GM23338 (cell line): ENCODE data around the gene CCDC50. TPM values are rescaled to one million over a fixed set of nuclear protein-coding genes. Genes with fewer than 3 reads are reported as not detected.

Experiments used
- ATAC-seq: fragments of 200-7000 bp; cut with Tn5 transposase; 3 replicates; pipeline ENCODE4 v1.9.1; 2020
- DNase-seq: peaks from one replicate; pipeline ENCODE4 v3.0.0-alpha.2; 2015; ENCODE audit warnings: low spot score
- H2AFZ ChIP-seq: fragments of 200-600 bp; sonication (generic); 2 replicates; pipeline ENCODE4 v1.8.0; 2016; ENCODE audit warnings: antibody characterized with exemption, mild to moderate bottlenecking, moderate library complexity
- H3F3A ChIP-seq: fragments of 200-600 bp; sonication (generic); replicated peaks from 2 replicates; pipeline ENCODE4 v1.8.0; 2017; ENCODE audit warnings: antibody characterized with exemption, mixed run types, low read depth
- H3K27ac ChIP-seq: fragments of 200-600 bp; sonication (generic); 2 replicates; pipeline ENCODE4 v1.6.1; 2016; ENCODE audit warnings: low read depth
- H3K27me3 ChIP-seq: fragments of 200-600 bp; sonication (generic); 2 replicates; pipeline ENCODE4 v1.8.0; 2016; ENCODE audit warnings: mild to moderate bottlenecking, mixed run types, moderate library complexity; ENCODE audit not compliant: insufficient read depth
- H3K36me3 ChIP-seq: fragments of 200-600 bp; sonication (generic); 2 replicates; pipeline ENCODE4 v1.8.0; 2016; ENCODE audit warnings: mild to moderate bottlenecking; ENCODE audit not compliant: insufficient read depth
- H3K4me1 ChIP-seq: fragments of 200-600 bp; sonication (generic); 2 replicates; pipeline ENCODE4 v1.8.0; 2016; ENCODE audit warnings: mild to moderate bottlenecking, moderate library complexity; ENCODE audit not compliant: insufficient read depth
- H3K4me2 ChIP-seq: fragments of 200-600 bp; sonication (generic); 2 replicates; pipeline ENCODE4 v1.7.1; 2017; ENCODE audit warnings: mixed run types
- H3K4me3 ChIP-seq: fragments of 200-600 bp; sonication (generic); 2 replicates; pipeline ENCODE4 v1.6.1; 2016; ENCODE audit warnings: mixed run types
- H3K79me2 ChIP-seq: fragments of 200-600 bp; sonication (generic); replicated peaks from 2 replicates; pipeline ENCODE4 v1.8.0; 2017; ENCODE audit warnings: mild to moderate bottlenecking; ENCODE audit not compliant: insufficient read depth
- H3K9me2 ChIP-seq: fragments of 200-600 bp; sonication (generic); 2 replicates; pipeline ENCODE4 v1.8.0; 2017; ENCODE audit not compliant: insufficient read depth
- H4K20me1 ChIP-seq: fragments of 200-600 bp; sonication (generic); replicated peaks from 2 replicates; pipeline ENCODE4 v1.8.0; 2017; ENCODE audit warnings: mild to moderate bottlenecking; ENCODE audit not compliant: insufficient read depth
- H3K27ac Mint-ChIP-seq: 2 replicates; pipeline ENCODE4 v1.8.0; 2020; ENCODE audit warnings: inconsistent platforms, mild to moderate bottlenecking, moderate library complexity, mixed read lengths
- H3K27me3 Mint-ChIP-seq: 3 replicates; pipeline ENCODE4 v1.8.0; 2022; ENCODE audit warnings: low read depth, mild to moderate bottlenecking, moderate library complexity, mixed read lengths, inconsistent platforms; ENCODE audit not compliant: insufficient read depth, poor library complexity
- H3K36me3 Mint-ChIP-seq: 3 replicates; pipeline ENCODE4 v1.8.0; 2021; ENCODE audit warnings: low read depth, mild to moderate bottlenecking, inconsistent platforms, moderate library complexity, mixed read lengths
- H3K4me1 Mint-ChIP-seq: 3 replicates; pipeline ENCODE4 v1.8.0; 2020; ENCODE audit warnings: mild to moderate bottlenecking, inconsistent platforms, mixed read lengths
- H3K4me3 Mint-ChIP-seq: 3 replicates; pipeline ENCODE4 v1.8.0; 2021; ENCODE audit warnings: moderate library complexity, mild to moderate bottlenecking, inconsistent platforms, mixed read lengths
- H3K9me3 Mint-ChIP-seq: 3 replicates; pipeline ENCODE4 v1.8.0; 2020; ENCODE audit warnings: moderate library complexity, mild to moderate bottlenecking, inconsistent platforms, mixed read lengths
- CREB1 ChIP-seq: fragments of 250-450 bp; sonication (Bioruptor Pico); IDR thresholded peaks from 2 replicates; pipeline ENCODE4 v1.5.0; 2020; ENCODE audit warnings: low read depth, mild to moderate bottlenecking, moderate library complexity
- CTCF ChIP-seq, 2 experiments: fragments of 200-600 bp in 1 of 2; sonication (generic) in 1 of 2; conservative IDR thresholded peaks; 2 replicates each; pipeline versions ENCODE4 v1.5.1 to v1.6.1; 2016 to 2017; ENCODE audit warnings: antibody characterized with exemption in 2 of 2, low read depth in 2 of 2, mild to moderate bottlenecking in 2 of 2, moderate library complexity in 1 of 2
- ETS1 ChIP-seq: IDR thresholded peaks from 2 replicates; pipeline ENCODE4 v1.6.1; 2016; ENCODE audit warnings: antibody characterized with exemption
- EZH2 ChIP-seq: fragments of 200-600 bp; sonication (generic); IDR thresholded peaks from one replicate; pipeline ENCODE4 v1.8.0; 2017; ENCODE audit warnings: antibody characterized with exemption, mild to moderate bottlenecking, low read depth; ENCODE audit not compliant: unreplicated experiment
- EZH2phosphoT487 ChIP-seq: fragments of 200-600 bp; sonication (generic); IDR thresholded peaks from one replicate; pipeline ENCODE4 v1.8.1; 2018; ENCODE audit warnings: antibody characterized with exemption; ENCODE audit not compliant: unreplicated experiment
- JUNB ChIP-seq: IDR thresholded peaks from one replicate; pipeline ENCODE4 v1.6.1; 2016; ENCODE audit warnings: antibody characterized with exemption; ENCODE audit not compliant: unreplicated experiment
- NANOG ChIP-seq: IDR thresholded peaks from 2 replicates; pipeline ENCODE4 v1.6.1; 2016; ENCODE audit warnings: antibody characterized with exemption, borderline replicate concordance
- POLR2AphosphoS5 ChIP-seq: IDR thresholded peaks from 2 replicates; pipeline ENCODE4 v1.6.1; 2016; ENCODE audit warnings: antibody characterized with exemption, low read depth
- REST ChIP-seq: IDR thresholded peaks from one replicate; pipeline ENCODE4 v1.6.1; 2018; ENCODE audit warnings: antibody characterized with exemption; ENCODE audit not compliant: unreplicated experiment
- STAT1 ChIP-seq: IDR thresholded peaks from one replicate; pipeline ENCODE4 v1.6.1; 2016; ENCODE audit warnings: antibody characterized with exemption; ENCODE audit not compliant: unreplicated experiment
- ZNF114 ChIP-seq: fragments of 250-450 bp; sonication (Bioruptor Pico); IDR thresholded peaks from 2 replicates; pipeline ENCODE4 v1.5.0; 2020; ENCODE audit warnings: mild to moderate bottlenecking, moderate library complexity
- ZNF331 ChIP-seq: fragments of 250-450 bp; sonication (Bioruptor Pico); IDR thresholded peaks from 2 replicates; pipeline ENCODE4 v1.5.0; 2020; ENCODE audit warnings: low read depth, mild to moderate bottlenecking, moderate library complexity
- ZNF462 ChIP-seq: fragments of 250-450 bp; sonication (Bioruptor Pico); IDR thresholded peaks from 2 replicates; pipeline ENCODE4 v1.5.0; 2020; ENCODE audit warnings: mild to moderate bottlenecking, moderate library complexity
- polyA plus RNA-seq: library from polyadenylated mRNA; unstranded; fragments of >200 nt; fragmentation: Nextera tagmentation; extraction: Ambion mirVana; gene quantifications from 2 replicates; pipeline ENCODE4 v1.2.1, GENCODE V29; 2016
- total RNA-seq: library from RNA; depleted of rRNA; stranded (reverse); fragments of >200 nt; shearing (Covaris generic); gene quantifications from 2 replicates; pipeline ENCODE4 v1.2.3, GENCODE V29; 2014

Gene CCDC50
- total and polyA plus RNA-seq, 2 experiments from 2014 or later: 22.4 to 25.4 TPM

- TF ChIP-seq CREB1 (CRISPR knock-in tag) (no peak), POLR2AphosphoS5 (no peak), NANOG (no peak), ZNF114 (CRISPR knock-in tag) (no peak)
Measured at GRCh38 chr3:191397771-191398170, 68.6 kb downstream of the CCDC50 start (continued).

GRCh38 chr3:191398607-191399006 lies 69.4 kb downstream of the CCDC50 start:
- Histone ChIP-seq H3K79me2 (no peaks in the 10 kb centered on the region), H3F3A (no peaks in the 10 kb centered on the region), H3K27me3 (no peaks in the 10 kb centered on the region), H3K36me3 (no peaks in the 10 kb centered on the region), H2AFZ (no peak overlapping the region), H3K4me2 (no peak overlapping the region), H3K9me2 (no peaks in the 10 kb centered on the region), H4K20me1 (no peaks in the 10 kb centered on the region), H3K4me3 (no peak overlapping the region), H3K27ac (no peak overlapping the region), H3K4me1 (peaks cover 7% of the 10 kb centered on the region; the same call in 1 of the 2 replicates)
- ATAC-seq (no peak), DNase-seq (no peak)
- TF ChIP-seq ZNF114 (CRISPR knock-in tag) (no peak), ZNF331 (CRISPR knock-in tag) (no peak), JUNB (no peak), EZH2 (no peak), EZH2phosphoT487 (no peak), CTCF (conservative IDR thresholded peaks at IDR 0.05; ENCODE audit: low read depth in 2 of 2) (no peak), ZNF462 (no peak), STAT1 (no peak), CREB1 (CRISPR knock-in tag) (no peak), REST (no peak), ETS1 (no peak), NANOG (no peak), POLR2AphosphoS5 (no peak)
- peaks cover 8% of the 10 kb centered on the region; the same call in 2 of the 3 replicates for H3K36me3 Mint-ChIP-seq
- peaks cover 12% of the 10 kb centered on the region for H3K4me1 Mint-ChIP-seq
- peaks cover 3% of the 10 kb centered on the region for H3K27me3 Mint-ChIP-seq
- H3K9me3 Mint-ChIP-seq: no peaks in the 10 kb centered on the region; the same call in 2 of the 3 replicates
- H3K4me3 Mint-ChIP-seq: no peak overlapping the region
- no peak overlapping the region for H3K27ac Mint-ChIP-seq
